B cell (primary cell): ENCODE measurements around the gene ARPC3. TPM values are rescaled to one million over a fixed set of nuclear protein-coding genes. Genes with fewer than 3 reads are reported as not detected.
A peak's percentile ranks its signal among the peaks of the same experiment; 100 is the strongest.
"Not testable (repeated sequence)": the region's sequence is repeated elsewhere in the genome, so short reads cannot be mapped to it uniquely, and the experiment has no call there.

ENCODE experiments used
- ATAC-seq: fragments of 200-7000 bp; cut with Tn5 transposase; one replicate; pipeline ENCODE4 v1.10.0; 2021; ENCODE audit warnings: low read depth, mild to moderate bottlenecking, moderate number of reproducible peaks, moderate library complexity
- CTCF ChIA-PET: fragments of 350-600 bp; sonication (Branson Sonifier 250); formaldehyde crosslinking; loops from one replicate; lab custom pipeline; 2021; ENCODE audit warnings: antibody characterized with exemption, inconsistent platforms; lab: Charles Lee
- POLR2A ChIA-PET: fragments of 350-600 bp; sonication (Branson Sonifier 250); formaldehyde crosslinking; loops from one replicate; lab custom pipeline; 2021; ENCODE audit warnings: antibody characterized with exemption; lab: Charles Lee
- DNase-seq: peaks from one replicate; pipeline ENCODE4 v3.0.0; 2013
- H2AFZ ChIP-seq: 2 replicates; pipeline ENCODE4 v1.6.1; 2012; ENCODE audit warnings: mild to moderate bottlenecking, low read depth, low read length; ENCODE audit not compliant: insufficient read depth, poor library complexity, severe bottlenecking
- H3K27ac ChIP-seq, 2 donors: 1 replicate in 1 of 2; 2 replicates in 1 of 2; pipeline ENCODE4 v1.5.1; 2012 to 2013; ENCODE audit warnings: low read length in 2 of 2, mild to moderate bottlenecking in 2 of 2, moderate library complexity in 1 of 2
- H3K27me3 ChIP-seq, 4 experiments: fragments of 200-600 bp in 1 of 4; sonication (generic) in 1 of 4; replicated peaks in 1 of 4; 1 replicate in 2 of 4; 2 replicates in 2 of 4; pipeline versions ENCODE4 v1.6.1 to v1.7.0; 2013 to 2016; ENCODE audit warnings: low read length in 3 of 4, mild to moderate bottlenecking in 2 of 4, mixed read lengths in 1 of 4, moderate library complexity in 1 of 4; ENCODE audit not compliant: insufficient read depth in 4 of 4, control insufficient read depth in 3 of 4; ENCODE audit errors: control extremely low read depth in 1 of 4
- H3K36me3 ChIP-seq, 2 experiments: replicated peaks in 1 of 2; 1 replicate in 1 of 2; 2 replicates in 1 of 2; pipeline versions ENCODE4 v1.6.1 to v1.7.1; 2013; ENCODE audit warnings: low read length in 1 of 2; ENCODE audit not compliant: insufficient read depth in 2 of 2, control insufficient read depth in 1 of 2; ENCODE audit errors: control extremely low read depth in 1 of 2, extremely low read depth in 1 of 2
- H3K4me1 ChIP-seq, 2 donors: fragments of 200-600 bp in 1 of 2; sonication (generic) in 1 of 2; 1 replicate in 1 of 2; 2 replicates in 1 of 2; pipeline versions ENCODE4 v1.5.1 to v1.6.1; 2013 to 2017; ENCODE audit warnings: low read length in 2 of 2; ENCODE audit not compliant: control insufficient read depth in 2 of 2, insufficient read depth in 2 of 2
- H3K4me2 ChIP-seq: replicated peaks from 2 replicates; pipeline ENCODE3; 2012; ENCODE audit warnings: mild to moderate bottlenecking, low read depth, low read length; ENCODE audit not compliant: poor library complexity, severe bottlenecking
- H3K4me3 ChIP-seq, 5 experiments: fragments of 200-600 bp in 1 of 5; sonication (generic) in 1 of 5; 1 replicate in 3 of 5; 2 replicates in 2 of 5; pipeline versions ENCODE4 v1.5.1 to v1.7.0; 2011 to 2016; ENCODE audit warnings: low read length in 4 of 5, mild to moderate bottlenecking in 4 of 5, low read depth in 2 of 5, control low read depth in 1 of 5, moderate library complexity in 1 of 5; ENCODE audit not compliant: insufficient read depth in 1 of 5; ENCODE audit errors: control extremely low read depth in 1 of 5, extremely low read depth in 1 of 5
- H3K79me2 ChIP-seq: fragments of 200-600 bp; sonication (generic); one replicate; pipeline ENCODE4 v1.6.0; 2016; ENCODE audit warnings: low read length; ENCODE audit not compliant: control insufficient read depth, insufficient read depth
- H3K9ac ChIP-seq: fragments of 200-600 bp; sonication (generic); 2 replicates; pipeline ENCODE4 v1.6.1; 2017; ENCODE audit warnings: mild to moderate bottlenecking, low read length, moderate library complexity
- H3K9me3 ChIP-seq, 3 donors: one replicate each; pipeline versions ENCODE4 v1.6.1 to v1.7.1; 2013; ENCODE audit warnings: low read length in 2 of 3; ENCODE audit not compliant: control insufficient read depth in 2 of 3, insufficient read depth in 1 of 3; ENCODE audit errors: control extremely low read depth in 1 of 3
- H4K20me1 ChIP-seq: 2 replicates; pipeline ENCODE4 v1.6.0; 2012; ENCODE audit warnings: mild to moderate bottlenecking, low read length; ENCODE audit not compliant: insufficient read depth, control insufficient read depth, poor library complexity, severe bottlenecking
- H3K27ac Mint-ChIP-seq: one replicate; pipeline ENCODE4 v1.8.0; 2021; ENCODE audit warnings: mixed read lengths
- H3K27me3 Mint-ChIP-seq: one replicate; pipeline ENCODE4 v1.8.0; 2021; ENCODE audit warnings: mixed read lengths
- H3K4me1 Mint-ChIP-seq: one replicate; pipeline ENCODE4 v1.8.0; 2021; ENCODE audit warnings: mixed read lengths
- H3K4me3 Mint-ChIP-seq: one replicate; pipeline ENCODE4 v1.8.0; 2021; ENCODE audit warnings: mixed read lengths
- H3K9me3 Mint-ChIP-seq: one replicate; pipeline ENCODE4 v1.8.0; 2022; ENCODE audit warnings: mixed read lengths; ENCODE audit not compliant: insufficient read depth
- EZH2 ChIP-seq: IDR thresholded peaks from 2 replicates; pipeline ENCODE4 v1.6.1; 2012; ENCODE audit warnings: borderline replicate concordance, low read depth, mild to moderate bottlenecking, moderate library complexity, low read length; ENCODE audit not compliant: insufficient read depth, poor library complexity, severe bottlenecking
- WGBS: methylation state at CpG from one replicate; pipeline ENCODE4 v1.1.5; 2013; ENCODE audit warnings: missing lambda C conversion rate; ENCODE audit not compliant: insufficient coverage; 5-methylcytosine and 5-hydroxymethylcytosine counted together
- intact Hi-C: fragments of 100-400 bp; cut with micrococcal nuclease; formaldehyde crosslinking; loops from one replicate; pipeline ENCODE4 v1.10.0; 2022
- polyA plus RNA-seq: library from polyadenylated mRNA; depleted of rRNA; stranded (reverse); fragments of >200 nt; gene quantifications from 2 replicates; pipeline ENCODE4 v1.2.3, GENCODE V29; 2012
- total RNA-seq, 2 donors: library from RNA; stranded (reverse); fragments of 120-200 nt in 1 of 2; gene quantifications; 1 replicate in 1 of 2; 2 replicates in 1 of 2; pipeline versions ENCODE4 v1.2.3 to v1.2.4, GENCODE V29; 2013 to 2022
- TF ChIP-seq, protein P1 (sequence below): fragments of 200-600 bp; IDR thresholded peaks from one replicate; pipeline ENCODE4 v1.8.0; 2022; ENCODE audit warnings: antibody characterized with exemption, mild to moderate bottlenecking

Gene ARPC3
- total and polyA plus RNA-seq, 2 donors (not counting 1 experiment from before 2014, with no cell fraction given): 197 to 360 TPM

DNA sequence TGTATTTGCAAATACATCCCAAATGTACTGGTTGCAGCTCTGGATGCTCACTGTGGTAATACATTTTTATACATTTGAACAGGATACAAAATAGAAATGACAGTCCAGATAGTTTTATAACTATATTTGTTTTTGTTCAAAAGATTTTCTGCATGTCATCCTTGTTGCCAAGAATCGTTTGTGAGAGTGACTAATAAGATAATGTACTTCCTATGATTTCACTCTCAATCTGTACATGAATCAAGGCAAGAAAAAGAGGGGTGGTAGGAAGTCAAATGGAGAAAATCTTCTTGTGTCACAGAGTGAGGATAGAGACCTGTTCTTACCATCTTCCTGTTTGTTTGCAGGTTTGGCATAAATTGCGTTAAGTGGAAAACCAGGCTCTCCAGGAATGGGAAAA is 13.9 kb downstream of the ARPC3 start:
- Histone ChIP-seq H3K9me3 (peaks cover 0 to 3% (median 0%) of the 10 kb centered on the region in 3 donors), H3K4me1 (peaks cover 0 to under 1% of the 10 kb centered on the region in 2 donors), H3K79me2 (peaks cover 29% of the 10 kb centered on the region), H3K36me3 (peaks cover 17 to 62% of the 10 kb centered on the region in 2 experiments), H3K27ac (no peak overlapping the region), H4K20me1 (peaks cover 26% of the 10 kb centered on the region), H3K9ac (no peak overlapping the region), H3K4me3 (no peak overlapping the region), H2AFZ (no peak overlapping the region), H3K27me3 (no peaks in the 10 kb centered on the region), H3K4me2 (no peak overlapping the region)
- H3K4me1 Mint-ChIP-seq: peaks cover 2% of the 10 kb centered on the region
- ATAC-seq: no peak
- TF ChIP-seq, protein P1, sequence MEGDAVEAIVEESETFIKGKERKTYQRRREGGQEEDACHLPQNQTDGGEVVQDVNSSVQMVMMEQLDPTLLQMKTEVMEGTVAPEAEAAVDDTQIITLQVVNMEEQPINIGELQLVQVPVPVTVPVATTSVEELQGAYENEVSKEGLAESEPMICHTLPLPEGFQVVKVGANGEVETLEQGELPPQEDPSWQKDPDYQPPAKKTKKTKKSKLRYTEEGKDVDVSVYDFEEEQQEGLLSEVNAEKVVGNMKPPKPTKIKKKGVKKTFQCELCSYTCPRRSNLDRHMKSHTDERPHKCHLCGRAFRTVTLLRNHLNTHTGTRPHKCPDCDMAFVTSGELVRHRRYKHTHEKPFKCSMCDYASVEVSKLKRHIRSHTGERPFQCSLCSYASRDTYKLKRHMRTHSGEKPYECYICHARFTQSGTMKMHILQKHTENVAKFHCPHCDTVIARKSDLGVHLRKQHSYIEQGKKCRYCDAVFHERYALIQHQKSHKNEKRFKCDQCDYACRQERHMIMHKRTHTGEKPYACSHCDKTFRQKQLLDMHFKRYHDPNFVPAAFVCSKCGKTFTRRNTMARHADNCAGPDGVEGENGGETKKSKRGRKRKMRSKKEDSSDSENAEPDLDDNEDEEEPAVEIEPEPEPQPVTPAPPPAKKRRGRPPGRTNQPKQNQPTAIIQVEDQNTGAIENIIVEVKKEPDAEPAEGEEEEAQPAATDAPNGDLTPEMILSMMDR: no peak
- TF ChIP-seq EZH2: no peak
- POLR2A ChIA-PET: no interaction called here
- WGBS: no CpG with 5 or more reads among the region's 2 CpGs
- CTCF ChIA-PET: no interaction called here
- no peak for DNase-seq
- intact Hi-C loops: no loop called here
- no peak overlapping the region for H3K27ac Mint-ChIP-seq
- H3K27me3 Mint-ChIP-seq: no peaks in the 10 kb centered on the region
- H3K4me3 Mint-ChIP-seq: no peak overlapping the region
- H3K9me3 Mint-ChIP-seq: no peaks in the 10 kb centered on the region

DNA sequence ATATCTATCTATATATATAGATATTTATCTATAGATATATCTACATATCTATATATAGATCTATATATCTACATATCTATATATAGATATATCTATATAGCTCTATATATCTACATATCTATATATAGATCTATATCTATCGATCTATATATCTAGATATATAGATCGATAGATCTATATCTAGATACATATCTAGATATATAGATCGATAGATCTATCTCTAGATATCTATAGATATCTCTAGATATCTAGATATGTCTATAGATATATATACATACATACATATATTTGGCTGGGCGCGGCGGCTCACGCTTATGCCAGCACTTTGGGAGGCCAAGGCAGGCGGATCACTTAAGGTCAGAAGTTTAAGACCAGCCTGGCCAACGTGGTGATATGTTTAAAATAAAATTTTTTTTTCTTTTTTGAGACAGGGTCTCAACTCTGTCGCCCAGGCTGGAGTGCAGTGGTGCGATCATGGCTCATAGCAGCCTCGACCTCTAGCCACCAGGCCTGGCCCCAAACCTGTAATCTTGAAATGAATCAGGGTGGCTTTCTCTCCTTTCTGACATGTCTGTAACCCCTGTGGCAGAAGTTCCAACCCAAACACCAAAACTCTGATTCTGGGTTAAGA is 18.1 kb downstream of the ARPC3 start:
- intact Hi-C loops: loop anchor here (1.0 to 2.0 kb wide), 4 partner anchors 29 to 332 kb away; partner anchors contain the start of genes ANAPC7 and ATP2A2
- peak overlapping the region; percentile 5 to 21 for H3K27ac ChIP-seq
- no peak for ATAC-seq
- peaks cover 6 to 27% of the 10 kb centered on the region in 2 experiments for H3K36me3 ChIP-seq
- peak overlapping the region; percentile 62 for H3K4me2 ChIP-seq
- H3K27ac Mint-ChIP-seq: no peak overlapping the region
- peak overlapping the region in 3 of 5 experiments; percentile 37 to 54 (median 51) for H3K4me3 ChIP-seq
- DNase-seq: no peak
- ChIA-PET POLR2A (interaction anchor here (1.3 to 1.7 kb wide), 3 partner anchors 18 to 485 kb away, joined by 5 to 11 read pairs (median 7); partner anchors contain the start of genes ARPC3, FAM216A and GPN3), CTCF (interaction anchor here (0.6 to 2.5 kb wide), 57 partner anchors 9 to 550 kb away, joined by 3 to 39 read pairs (median 5); partner anchors contain the start of genes ANAPC7, ARPC3, ATP2A2 and FAM216A)
- WGBS: 56% methylated on average over 3 of the region's 12 CpGs
- H3K4me1 ChIP-seq: peaks cover 0 to 5% of the 10 kb centered on the region in 2 donors
- H3K27me3 Mint-ChIP-seq: no peaks in the 10 kb centered on the region
- peaks cover 0 to 3% (median 0%) of the 10 kb centered on the region in 3 donors for H3K9me3 ChIP-seq
- TF ChIP-seq, protein P1: no peak
- TF ChIP-seq EZH2: no peak
- no peak overlapping the region for H3K4me3 Mint-ChIP-seq
- peak overlapping the region; percentile 76 for H2AFZ ChIP-seq
- no peaks in the 10 kb centered on the region for H3K79me2 ChIP-seq
- H3K9ac ChIP-seq: no peak overlapping the region
- H3K9me3 Mint-ChIP-seq: no peaks in the 10 kb centered on the region
- H3K27me3 ChIP-seq: no peaks in the 10 kb centered on the region
- H4K20me1 ChIP-seq: no peaks in the 10 kb centered on the region
- H3K4me1 Mint-ChIP-seq: peaks cover 2% of the 10 kb centered on the region

DNA sequence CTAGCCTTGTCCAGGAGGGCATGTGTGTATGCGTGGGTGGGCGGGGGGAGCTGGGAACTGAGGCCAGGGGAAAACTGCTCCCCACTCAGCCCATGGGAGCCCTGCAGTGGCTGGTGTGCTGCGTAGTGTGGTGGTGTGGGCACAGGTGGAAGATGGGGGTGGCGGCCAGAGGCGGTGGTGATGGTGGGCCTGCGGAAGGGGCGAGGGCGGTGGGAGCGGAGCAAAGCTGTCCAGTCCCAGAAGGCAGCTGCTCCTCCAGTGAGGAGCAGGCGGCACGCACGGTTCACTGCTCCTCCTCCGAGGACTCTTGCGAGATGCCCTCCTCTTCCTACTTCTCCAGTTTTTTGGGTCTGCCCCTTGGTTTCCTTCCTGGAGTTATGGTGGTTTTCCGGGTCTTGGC is 20.5 kb downstream of the ARPC3 start:
- H3K36me3 ChIP-seq, H3K27me3 Mint-ChIP-seq, H3K9me3 Mint-ChIP-seq, POLR2A ChIA-PET, H3K4me1 ChIP-seq, H3K27ac ChIP-seq, H2AFZ ChIP-seq, H3K27me3 ChIP-seq, H3K4me3 ChIP-seq, H3K4me3 Mint-ChIP-seq, H4K20me1 ChIP-seq, H3K9me3 ChIP-seq, H3K27ac Mint-ChIP-seq, H3K4me1 Mint-ChIP-seq, DNase-seq, H3K9ac ChIP-seq, ATAC-seq, H3K4me2 ChIP-seq, H3K79me2 ChIP-seq: not testable (repeated sequence)
- CTCF ChIA-PET: interaction anchor here (0.6 kb wide), 1 partner anchor 18 kb away, joined by 3 read pairs; no protein-coding TSS in a partner anchor
- WGBS: 100% methylated on average over 6 of the region's 15 CpGs
- intact Hi-C loops: loop anchor here (2.0 kb wide), 1 partner anchor 149 kb away; the partner anchor contains the start of gene ATP2A2
